Erythroblast (primary cell): ENCODE data around the gene BACE2.

Experiments used
- GATA1 ChIP-seq: IDR thresholded peaks from 2 replicates; pipeline ENCODE4 v1.6.1; 2011; ENCODE audit warnings: low read depth, mild to moderate bottlenecking, control low read depth, low read length, moderate library complexity
- POLR2A ChIP-seq: IDR thresholded peaks from 2 replicates; pipeline ENCODE4 v1.6.1; 2011; ENCODE audit warnings: mild to moderate bottlenecking, low read length

GRCh38 chr21:41209016-41209619 lies 41.2 kb downstream of the BACE2 start:
- TF ChIP-seq POLR2A (no peak), GATA1 (no peak)
